SU-DHL-6 (cell line): ENCODE results near the gene STK33.

Source experiments
- CTCF ChIP-seq: fragments of 200-600 bp; sonication (generic); IDR thresholded peaks from one replicate; pipeline ENCODE4 v1.5.1; 2017; ENCODE audit warnings: antibody characterized with exemption, mild to moderate bottlenecking, low read length, moderate library complexity; ENCODE audit not compliant: insufficient read depth, poor library complexity, severe bottlenecking
- EZH2phosphoT487 ChIP-seq: fragments of 200-600 bp; sonication (generic), shearing (Covaris generic); conservative IDR thresholded peaks from 2 replicates; pipeline ENCODE4 v1.6.1; 2018; ENCODE audit warnings: mild to moderate bottlenecking, antibody characterized with exemption, low read length, moderate library complexity, mixed read lengths

GRCh38 chr11:8488395-8488794 lies 105.6 kb downstream of the STK33 start:
- TF ChIP-seq CTCF = no peak
- TF ChIP-seq EZH2phosphoT487 = no peak
